Coronary artery (tissue), 2 donors: ENCODE measurements around the gene RAB8A.

ENCODE experiments used
- DNase-seq: peaks from one replicate; pipeline ENCODE4 v3.0.0-alpha.2; 2017; ENCODE audit warnings: low spot score
- H3K27ac ChIP-seq, 2 donors: fragments of 200-600 bp; sonication (generic); one replicate each; pipeline ENCODE4 v1.5.1; 2016 to 2019
- H3K4me3 ChIP-seq: fragments of 200-600 bp; sonication (generic); 2 replicates; pipeline ENCODE4 v1.5.1; 2016; ENCODE audit warnings: mild to moderate bottlenecking, moderate library complexity
- TF ChIP-seq, protein P1 (sequence below): fragments of 200-600 bp; sonication (generic); IDR thresholded peaks from one replicate; pipeline ENCODE4 v1.5.1; 2019; ENCODE audit warnings: antibody characterized with exemption

Gene RAB8A

DNA sequence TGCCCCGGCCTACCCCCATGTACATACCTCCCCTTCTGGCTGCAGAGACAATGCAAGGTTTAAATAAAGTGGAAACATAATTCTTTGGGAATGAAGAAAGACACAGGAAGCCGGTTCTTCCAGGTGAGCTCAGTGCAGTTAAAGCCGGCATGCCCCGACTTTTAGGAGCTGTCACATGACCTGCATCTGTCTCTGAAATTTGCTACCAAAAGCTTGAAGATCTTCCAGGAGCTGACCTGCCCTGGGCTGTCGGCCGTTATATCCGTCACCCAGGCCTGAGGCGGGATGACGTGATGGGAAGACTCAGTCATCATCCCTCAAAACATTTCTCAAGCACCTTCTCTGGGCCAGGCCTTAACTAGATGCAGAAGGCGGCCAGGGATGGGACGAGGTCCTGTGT is 10.3 kb downstream of the RAB8A start:
- no peak overlapping the region for H3K27ac ChIP-seq
- no peak overlapping the region for H3K4me3 ChIP-seq
- no peak for DNase-seq
- TF ChIP-seq, protein P1, sequence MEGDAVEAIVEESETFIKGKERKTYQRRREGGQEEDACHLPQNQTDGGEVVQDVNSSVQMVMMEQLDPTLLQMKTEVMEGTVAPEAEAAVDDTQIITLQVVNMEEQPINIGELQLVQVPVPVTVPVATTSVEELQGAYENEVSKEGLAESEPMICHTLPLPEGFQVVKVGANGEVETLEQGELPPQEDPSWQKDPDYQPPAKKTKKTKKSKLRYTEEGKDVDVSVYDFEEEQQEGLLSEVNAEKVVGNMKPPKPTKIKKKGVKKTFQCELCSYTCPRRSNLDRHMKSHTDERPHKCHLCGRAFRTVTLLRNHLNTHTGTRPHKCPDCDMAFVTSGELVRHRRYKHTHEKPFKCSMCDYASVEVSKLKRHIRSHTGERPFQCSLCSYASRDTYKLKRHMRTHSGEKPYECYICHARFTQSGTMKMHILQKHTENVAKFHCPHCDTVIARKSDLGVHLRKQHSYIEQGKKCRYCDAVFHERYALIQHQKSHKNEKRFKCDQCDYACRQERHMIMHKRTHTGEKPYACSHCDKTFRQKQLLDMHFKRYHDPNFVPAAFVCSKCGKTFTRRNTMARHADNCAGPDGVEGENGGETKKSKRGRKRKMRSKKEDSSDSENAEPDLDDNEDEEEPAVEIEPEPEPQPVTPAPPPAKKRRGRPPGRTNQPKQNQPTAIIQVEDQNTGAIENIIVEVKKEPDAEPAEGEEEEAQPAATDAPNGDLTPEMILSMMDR = no peak

DNA sequence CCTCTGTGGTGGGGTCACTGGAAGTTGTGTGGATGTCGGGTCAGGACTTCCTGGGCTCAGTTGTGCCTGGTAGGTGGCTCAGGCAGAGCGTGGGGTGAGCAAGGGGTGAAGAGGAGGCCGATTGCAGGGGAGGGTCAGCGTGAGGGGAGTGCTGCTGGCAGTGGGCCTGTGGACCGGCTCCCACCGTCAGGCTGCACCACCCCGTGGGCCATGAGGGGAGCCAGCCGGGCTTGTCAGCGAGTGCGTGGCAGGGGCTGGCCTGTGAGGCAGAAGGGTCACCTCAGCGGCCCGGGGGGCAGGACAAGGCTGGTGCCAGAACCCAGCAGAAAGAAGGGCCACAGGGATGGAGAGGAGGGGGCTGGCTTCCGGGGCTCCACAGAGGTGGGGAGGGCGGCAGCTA is 13.3 kb downstream of the RAB8A start:
- TF ChIP-seq, protein P1 = no peak
- H3K27ac ChIP-seq = no peak overlapping the region
- no peak overlapping the region for H3K4me3 ChIP-seq
- DNase-seq = no peak

DNA sequence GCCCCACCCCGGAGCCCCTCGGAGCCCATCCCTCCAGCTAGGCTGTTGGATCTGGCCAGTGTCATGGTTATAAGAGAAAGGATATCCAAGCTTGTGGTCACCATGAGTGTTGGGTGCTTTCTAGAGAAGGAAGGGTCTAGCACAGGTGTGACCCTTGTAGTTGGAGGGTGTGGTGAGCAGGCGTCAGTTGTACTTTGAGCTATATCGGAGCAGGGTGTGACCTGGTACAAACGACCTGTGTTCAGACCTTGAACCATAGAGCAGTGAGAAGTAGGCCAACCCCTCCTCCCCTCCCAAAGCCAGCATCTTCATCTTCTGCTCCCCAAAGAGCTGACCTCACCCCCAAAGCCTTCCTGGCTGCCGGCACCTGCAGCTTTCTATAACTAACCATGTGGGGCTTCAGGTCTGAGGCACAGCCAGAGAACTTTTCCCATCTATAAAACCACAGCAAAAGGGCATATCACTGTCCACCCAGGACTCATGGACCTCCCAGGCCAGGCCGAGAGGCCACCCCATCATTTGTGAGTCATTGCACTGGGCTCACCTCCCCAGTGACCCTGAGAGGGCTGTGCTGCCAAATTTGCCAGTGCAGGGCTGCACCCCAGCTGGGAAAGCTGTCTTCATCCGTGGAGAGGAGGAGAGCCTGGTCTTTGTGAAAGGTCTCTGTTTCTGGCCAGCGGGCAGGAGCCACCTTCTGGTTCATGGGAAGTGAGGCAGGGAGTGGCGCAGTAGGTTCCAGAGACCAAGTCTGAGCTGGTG is 14.2 kb downstream of the RAB8A start:
- no peak overlapping the region for H3K27ac ChIP-seq
- H3K4me3 ChIP-seq = no peak overlapping the region
- DNase-seq = no peak
- TF ChIP-seq, protein P1 = no peak

DNA sequence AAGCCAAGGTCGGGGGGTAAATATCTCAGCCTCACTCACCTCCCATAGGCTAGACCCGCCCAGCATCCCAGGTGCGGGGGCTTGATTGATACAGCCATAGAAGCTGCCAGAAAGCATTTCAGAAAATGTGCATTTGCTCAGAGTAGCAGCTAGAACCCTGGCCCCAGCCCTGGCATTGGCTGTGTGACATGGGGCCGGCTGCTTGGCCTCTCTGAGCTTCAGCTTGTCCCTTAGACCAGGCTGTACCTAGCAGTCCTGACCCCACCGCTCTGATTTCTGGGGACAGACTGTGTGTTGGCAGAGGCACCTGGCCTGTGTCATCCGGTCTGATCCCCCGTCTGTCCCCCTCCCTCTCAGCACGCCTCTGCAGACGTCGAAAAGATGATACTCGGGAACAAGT is 15.4 kb downstream of the RAB8A start:
- TF ChIP-seq, protein P1 = no peak
- H3K27ac ChIP-seq = no peak overlapping the region
- no peak overlapping the region for H3K4me3 ChIP-seq
- DNase-seq = no peak

DNA sequence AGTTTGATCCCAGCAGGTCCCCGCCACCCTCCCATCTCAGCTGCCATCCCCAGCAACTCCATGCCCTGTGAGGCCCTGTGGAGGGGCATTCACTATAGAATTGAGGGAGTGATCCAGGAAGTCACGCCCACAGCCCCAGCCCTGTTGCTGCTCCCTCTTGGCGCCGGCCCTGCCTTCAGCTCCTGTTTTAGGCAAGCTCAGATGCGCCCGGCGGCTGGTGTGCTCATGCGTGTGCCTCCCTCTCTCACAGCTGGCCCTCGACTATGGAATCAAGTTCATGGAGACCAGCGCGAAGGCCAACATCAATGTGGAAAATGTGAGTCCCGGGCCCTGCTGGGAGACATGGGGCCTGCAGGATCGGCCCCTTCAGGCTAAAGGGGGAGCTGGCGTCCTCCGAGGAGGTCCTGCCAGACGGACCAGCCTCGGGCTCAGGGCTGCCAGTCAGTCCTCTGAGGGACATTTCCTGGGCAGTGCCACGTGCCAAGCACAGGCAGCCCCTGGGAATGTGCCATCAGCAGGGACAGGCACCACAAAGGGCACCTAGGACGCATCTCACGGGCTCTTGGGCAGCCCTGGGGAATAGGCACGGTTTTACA is 16.2 kb downstream of the RAB8A start:
- Histone ChIP-seq H3K4me3 (no peak overlapping the region), H3K27ac (no peak overlapping the region)
- TF ChIP-seq, protein P1 = no peak
- DNase-seq = no peak

DNA sequence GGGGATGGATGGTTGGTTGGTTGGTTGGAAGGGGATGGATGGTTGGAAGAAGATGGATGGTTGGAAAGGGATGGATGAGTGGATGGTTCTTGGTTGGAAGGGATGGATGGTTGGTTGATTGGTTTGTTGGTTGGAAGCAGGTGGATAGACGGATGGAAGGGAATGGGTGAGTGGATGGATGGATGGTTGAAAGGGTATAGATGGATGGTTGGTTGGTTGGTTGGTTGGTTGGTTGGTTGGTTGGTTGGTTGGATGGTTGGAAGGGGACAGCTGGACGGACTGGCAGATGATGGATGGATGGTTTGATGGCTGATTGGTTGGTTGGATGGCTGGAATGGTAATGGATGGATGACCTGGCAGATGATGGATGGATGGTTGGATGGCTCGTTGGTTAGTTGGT is 20.0 kb downstream of the RAB8A start:
- no peak overlapping the region for H3K27ac ChIP-seq
- no peak overlapping the region for H3K4me3 ChIP-seq
- DNase-seq = no peak
- TF ChIP-seq, protein P1 = no peak

DNA sequence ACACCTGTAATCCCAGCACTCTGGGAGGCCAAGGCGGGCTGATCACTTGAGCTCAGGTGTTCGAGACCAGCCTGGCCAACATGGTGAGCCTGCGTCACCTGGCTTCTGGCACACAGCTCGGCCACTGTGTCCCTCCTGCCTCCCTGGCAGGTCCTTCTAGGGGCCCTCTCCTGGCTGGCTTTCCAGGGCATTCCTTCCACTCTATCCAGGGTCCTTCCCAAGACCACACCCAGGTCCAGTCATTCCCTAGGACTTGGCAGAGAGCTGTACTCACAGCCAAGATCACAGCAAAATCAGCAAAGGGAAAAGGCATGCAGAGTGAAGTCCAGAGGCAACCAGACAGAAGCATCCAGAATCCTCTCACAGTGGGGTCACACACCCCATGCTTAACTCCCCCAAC is 22.1 kb downstream of the RAB8A start:
- Histone ChIP-seq H3K4me3 (no peak overlapping the region), H3K27ac (no peak overlapping the region)
- TF ChIP-seq, protein P1 = no peak
- DNase-seq = no peak
